Fibroblast of mammary gland (primary cell): ENCODE data around the gene LPO.

Source experiments
- DNase-seq: peaks from one replicate; pipeline ENCODE4 v3.0.0-alpha.2; 2010; ENCODE audit warnings: low read depth
- H3K4me3 ChIP-seq: 2 replicates; pipeline ENCODE4 v1.5.1; 2011; ENCODE audit warnings: low read depth, mild to moderate bottlenecking, low read length, moderate library complexity; ENCODE audit not compliant: control insufficient read depth
- TF ChIP-seq, protein P1 (sequence below): conservative IDR thresholded peaks from 2 replicates; pipeline ENCODE4 v1.5.1; 2011; ENCODE audit warnings: low read depth, low read length, inconsistent platforms; ENCODE audit not compliant: control insufficient read depth, insufficient read depth

LPO gene

DNA sequence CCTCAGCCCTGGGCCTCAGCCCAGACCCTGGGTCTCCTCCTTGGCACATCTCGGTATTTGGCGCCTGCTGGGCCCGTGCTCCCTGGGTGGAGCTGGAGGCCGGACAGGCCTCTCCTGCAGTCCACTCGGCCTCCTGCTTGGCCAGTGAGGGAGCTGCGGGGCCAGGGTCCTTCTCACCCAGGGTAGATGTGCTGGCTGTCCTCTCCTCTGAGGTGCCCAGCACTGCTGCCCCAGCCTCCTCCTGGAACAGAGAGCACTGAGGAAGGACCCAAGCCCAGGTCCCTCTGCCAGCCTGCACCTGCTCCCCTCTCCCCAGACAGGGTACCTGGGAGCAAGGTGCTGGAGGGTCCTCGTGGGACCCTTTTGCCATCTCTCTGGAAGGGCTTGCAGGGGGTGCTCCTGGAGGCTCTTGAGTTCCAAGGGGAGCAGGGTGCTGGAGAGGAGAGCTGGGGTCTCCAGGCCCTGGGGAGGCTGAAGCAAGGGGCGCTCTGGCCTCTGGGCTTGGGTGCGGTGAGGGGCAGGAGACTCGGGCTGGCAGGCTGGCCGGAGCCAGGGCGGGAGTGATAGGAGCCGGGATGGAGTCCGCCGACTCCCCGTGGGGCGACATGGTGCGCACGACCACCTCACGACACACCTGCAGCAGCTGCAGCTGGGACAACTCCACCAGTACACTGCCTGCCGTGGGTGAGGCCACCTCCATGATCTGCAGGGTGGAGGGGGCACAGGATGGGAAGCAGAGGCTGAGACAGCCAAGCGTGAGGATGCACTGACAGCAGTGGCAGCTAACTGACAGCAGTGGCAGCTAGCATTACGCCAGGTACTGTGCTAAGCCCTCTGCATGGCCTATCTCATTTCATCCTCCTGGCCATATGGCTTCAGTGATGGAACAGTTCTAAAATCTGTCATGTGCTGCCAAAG is 72.4 kb downstream of the LPO start:
- H3K4me3 ChIP-seq = no peak overlapping the region
- TF ChIP-seq, protein P1, sequence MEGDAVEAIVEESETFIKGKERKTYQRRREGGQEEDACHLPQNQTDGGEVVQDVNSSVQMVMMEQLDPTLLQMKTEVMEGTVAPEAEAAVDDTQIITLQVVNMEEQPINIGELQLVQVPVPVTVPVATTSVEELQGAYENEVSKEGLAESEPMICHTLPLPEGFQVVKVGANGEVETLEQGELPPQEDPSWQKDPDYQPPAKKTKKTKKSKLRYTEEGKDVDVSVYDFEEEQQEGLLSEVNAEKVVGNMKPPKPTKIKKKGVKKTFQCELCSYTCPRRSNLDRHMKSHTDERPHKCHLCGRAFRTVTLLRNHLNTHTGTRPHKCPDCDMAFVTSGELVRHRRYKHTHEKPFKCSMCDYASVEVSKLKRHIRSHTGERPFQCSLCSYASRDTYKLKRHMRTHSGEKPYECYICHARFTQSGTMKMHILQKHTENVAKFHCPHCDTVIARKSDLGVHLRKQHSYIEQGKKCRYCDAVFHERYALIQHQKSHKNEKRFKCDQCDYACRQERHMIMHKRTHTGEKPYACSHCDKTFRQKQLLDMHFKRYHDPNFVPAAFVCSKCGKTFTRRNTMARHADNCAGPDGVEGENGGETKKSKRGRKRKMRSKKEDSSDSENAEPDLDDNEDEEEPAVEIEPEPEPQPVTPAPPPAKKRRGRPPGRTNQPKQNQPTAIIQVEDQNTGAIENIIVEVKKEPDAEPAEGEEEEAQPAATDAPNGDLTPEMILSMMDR = no peak
- DNase-seq = no peak

DNA sequence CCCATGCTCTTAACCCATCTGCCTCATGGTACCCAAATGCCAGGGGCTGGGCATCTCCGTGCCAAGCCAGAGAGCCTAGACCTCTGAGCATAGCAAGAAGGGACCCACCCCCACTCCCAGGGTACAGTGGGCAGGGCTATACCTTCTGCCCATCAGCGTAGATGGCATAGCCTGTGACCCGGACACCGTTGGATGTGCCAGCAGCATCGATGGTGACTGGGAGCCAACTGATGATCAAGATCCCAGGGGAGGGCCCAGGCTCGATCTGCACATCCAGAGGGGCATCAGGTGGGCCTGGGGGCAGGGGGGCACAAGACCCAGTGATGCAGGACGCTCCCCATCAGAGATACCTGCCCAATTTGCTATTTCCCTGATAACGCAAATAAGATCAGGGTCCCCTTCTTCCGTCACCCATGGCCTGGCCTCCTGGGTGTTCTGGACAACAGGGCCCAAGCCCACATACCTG is 73.1 kb downstream of the LPO start:
- TF ChIP-seq, protein P1 = no peak
- DNase-seq = no peak

DNA sequence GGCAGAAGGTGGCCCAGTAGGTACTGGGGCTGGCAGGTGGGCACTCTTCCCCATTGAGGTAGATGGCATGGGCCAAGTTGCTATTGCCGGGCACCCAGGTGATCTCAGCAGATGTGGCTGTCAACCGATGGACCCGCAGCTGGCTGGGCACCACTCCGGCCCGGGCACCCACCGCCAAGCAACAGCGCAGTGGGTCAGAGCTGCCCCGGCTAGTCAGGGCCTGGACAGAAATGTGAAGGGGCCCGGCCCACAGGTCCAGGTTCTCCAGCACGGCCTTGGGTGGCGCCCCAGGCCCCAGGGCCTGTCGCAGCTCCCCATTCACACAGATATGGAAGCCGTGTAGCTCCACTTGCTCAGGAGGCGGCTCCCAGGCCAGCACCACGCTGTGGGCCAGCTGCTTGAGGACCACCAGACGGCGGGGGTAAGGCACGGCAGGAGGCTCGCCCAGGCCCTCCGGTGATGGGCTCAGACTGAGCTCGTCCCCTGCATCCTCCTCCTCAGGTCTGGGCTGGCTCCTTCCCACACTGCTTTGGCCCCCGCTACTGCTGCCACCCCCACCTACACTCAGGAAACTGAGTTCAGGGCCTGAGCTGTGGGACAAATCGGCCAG is 73.7 kb downstream of the LPO start:
- H3K4me3 ChIP-seq = no peak overlapping the region
- DNase-seq = no peak
- TF ChIP-seq, protein P1 = no peak

More for the DNA sequence above, 73.1 kb downstream of the LPO start:
- H3K4me3 ChIP-seq = no peak overlapping the region

DNA sequence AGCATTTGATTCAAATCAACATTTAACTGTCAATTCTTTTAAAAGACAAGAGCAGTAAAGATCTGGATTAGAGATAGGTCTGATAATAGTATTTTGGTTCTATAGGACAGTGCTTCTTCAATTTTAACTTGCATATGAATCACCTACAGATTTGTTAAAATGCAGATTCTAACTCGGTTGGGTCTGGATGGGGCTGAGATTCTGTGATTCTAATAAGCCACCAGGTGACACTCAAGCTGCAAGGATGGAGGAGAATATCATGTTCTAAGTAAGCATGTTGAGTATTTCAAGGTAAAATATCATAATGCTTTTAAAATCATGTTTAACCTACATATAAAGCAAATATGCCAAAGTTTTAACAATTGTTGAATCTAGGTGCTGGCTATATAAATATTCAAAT is 74.4 kb downstream of the LPO start:
- TF ChIP-seq, protein P1 = no peak
- no peak for DNase-seq
- no peak overlapping the region for H3K4me3 ChIP-seq

DNA sequence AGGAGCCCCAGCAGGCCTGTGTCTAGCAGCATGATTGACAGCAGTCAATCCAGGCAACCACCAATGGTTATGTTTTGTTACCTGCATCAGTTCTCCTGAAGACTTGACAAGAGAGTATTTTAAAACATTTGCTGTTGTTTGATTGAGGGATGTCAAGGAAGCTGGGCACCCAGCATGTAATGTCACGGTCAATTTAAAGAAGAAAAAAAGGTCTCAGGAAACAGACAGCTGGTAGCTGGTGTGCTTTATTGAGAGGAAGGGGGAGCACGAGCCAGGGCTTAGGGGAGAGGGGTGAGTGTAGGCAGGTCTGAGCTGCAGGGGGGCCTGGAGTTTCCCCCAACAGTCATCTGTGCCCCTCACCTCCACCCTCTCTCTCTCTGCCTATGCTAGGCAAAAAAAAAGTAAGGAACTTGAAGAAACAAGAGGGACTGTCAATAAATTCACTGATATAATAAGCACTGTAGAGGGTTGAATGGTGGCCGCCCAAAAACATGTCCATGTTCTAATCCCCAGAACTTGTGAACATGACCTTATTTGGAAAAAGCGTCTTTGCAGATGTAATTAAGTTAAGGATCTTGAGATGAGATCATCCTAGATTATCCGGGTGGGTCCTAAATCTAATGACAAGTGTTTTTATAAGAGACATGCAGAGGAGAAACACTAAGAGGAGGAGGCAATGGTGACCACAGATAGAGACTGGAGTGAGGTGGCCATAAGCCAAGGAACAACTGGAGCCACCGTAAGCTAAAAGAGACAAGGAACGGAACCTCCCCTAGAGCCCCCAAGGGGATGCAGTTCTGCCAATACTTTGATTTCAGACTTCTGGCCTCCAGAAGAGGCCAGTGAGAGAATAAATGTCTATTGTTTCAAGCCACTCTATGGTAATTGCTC is 75.7 kb downstream of the LPO start:
- TF ChIP-seq, protein P1 = no peak
- DNase-seq = no peak
- H3K4me3 ChIP-seq = no peak overlapping the region

- DNase-seq = no peak
- TF ChIP-seq, protein P1 = no peak
- no peak overlapping the region for H3K4me3 ChIP-seq
Observed at GRCh38 chr17:58314706-58315015, 76.3 kb downstream of the LPO start.
